Activated CD4-positive, CD25-positive, alpha-beta regulatory T cell treated with anti-CD3 and anti-CD28 coated beads, Interleukin-2, amount 50 U/mL, for 72 hours (primary cell): Measurements from ENCODE around the gene UST.
"Not testable (repeated sequence)": the region's sequence is repeated elsewhere in the genome, so short reads cannot be mapped to it uniquely, and the experiment has no call there.

Source experiments
- DNase-seq: peaks from one replicate; pipeline ENCODE4 v3.0.0; 2021

Gene UST

DNA sequence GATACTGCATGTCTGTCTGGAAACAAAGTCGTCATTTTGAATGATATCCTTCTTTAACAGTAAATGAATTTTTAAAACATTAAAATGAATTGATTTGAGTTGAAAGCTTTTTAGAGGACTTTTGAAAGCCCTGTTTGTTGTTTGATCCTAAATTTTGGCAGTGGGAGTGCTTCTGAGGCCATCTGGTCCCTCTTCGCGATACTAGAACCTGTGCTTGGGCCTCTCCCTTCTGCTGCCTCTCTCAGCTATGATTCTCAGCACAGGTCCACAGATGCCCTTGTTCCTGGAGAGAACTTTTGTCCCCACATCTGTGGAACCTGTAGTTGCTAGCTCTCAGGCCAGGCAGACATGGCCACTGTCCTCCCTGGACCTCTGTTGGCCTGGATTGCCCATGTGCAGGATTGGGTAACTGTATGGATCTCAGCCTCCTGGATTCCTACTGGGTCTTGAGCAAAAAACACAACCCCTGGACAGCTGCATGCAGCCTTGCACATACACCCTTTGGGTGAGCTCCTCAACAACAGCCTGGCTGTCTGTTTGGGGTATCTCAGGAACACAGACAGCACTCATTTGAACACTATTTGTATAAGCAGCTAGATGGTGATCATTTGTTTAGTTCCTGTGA, 21.9 kb downstream of the UST start:
- DNase-seq: no peak

DNA sequence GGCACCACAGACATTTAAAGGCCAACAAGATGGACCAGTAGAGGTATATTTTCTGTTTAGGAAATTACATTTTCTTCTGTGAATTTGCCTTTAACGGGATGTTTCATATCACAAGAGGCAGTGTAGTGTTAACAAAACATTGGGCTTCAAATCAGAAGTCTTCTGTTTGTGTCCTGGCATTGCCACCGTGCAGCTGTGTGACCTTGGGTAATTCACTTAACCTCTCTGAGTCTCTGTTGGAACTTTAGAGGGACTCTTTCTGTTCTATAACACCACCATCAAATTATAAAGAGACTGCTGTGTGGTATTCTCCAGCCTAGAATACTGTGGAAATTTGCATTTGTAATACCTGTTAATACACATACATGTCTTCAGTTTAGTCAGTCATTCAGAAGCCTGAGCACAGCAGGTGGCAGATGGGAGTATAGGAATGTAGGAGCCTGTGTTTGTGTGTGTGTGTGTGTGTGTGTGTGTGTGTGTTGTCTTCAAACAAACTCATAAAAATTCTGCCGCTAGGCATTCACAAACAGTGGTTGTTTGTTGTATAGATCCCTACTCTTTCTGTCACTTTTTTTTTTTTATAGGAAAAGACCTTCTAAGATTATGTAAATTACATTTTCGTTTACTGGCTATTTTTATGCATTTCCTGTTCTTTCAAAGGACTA, 22.6 kb downstream of the UST start:
- no peak for DNase-seq

DNA sequence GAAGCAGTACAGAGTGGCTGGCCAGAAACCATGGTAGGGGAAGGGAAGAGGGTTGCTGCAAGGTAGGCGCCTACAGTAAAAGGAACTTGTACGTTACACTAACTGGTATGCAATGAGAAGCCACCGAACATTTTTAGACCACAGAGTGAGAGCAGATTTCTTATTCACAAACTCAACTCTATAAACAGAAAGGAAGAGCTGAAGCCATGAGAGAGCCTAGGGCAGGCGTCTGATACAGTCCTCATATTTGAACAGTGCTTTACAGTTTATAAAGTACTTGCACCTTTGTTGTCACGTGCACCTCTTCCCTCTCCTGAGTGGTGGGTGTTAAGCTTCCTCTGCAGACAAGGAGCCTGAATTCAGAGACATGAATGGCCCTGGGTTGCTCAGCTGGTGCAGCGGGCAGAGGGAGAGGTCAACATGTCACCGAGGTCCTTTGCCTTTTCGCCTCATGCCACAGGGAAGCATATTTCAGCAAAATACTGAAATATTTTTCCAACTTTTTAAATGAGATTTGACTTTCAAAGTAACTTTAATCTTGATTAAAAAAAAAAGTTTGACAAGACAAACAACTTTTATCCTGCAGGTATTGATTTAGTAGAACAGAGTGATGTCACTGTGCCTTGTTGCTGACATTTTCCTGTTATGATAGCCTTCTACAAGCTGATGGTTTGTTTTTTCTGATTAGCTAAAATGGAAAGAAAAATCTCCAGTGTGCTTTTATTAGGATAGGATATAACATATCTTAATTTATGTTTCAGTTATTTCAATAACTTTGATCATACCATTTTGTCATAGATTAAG, 23.8 kb downstream of the UST start:
- DNase-seq: no peak

DNA sequence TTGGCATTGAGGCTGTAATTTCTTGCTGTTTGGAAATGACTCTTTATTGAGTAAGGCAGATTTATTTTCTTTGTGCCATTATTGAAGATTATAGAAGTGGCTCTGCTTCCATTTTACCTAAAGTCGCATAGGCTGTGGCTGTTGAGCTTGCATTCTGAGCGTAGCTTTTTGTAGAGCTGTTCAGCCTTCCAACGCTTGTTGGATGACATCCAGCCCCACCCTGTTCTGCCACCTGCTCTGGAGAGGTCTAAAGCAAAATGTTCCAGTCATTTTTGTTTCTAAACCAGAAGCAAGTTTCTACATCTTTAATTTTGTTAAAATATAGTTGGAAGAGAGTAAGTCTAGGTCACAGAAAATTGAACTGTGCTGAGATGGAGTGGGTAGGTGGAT, 24.4 kb downstream of the UST start:
- no peak for DNase-seq

DNA sequence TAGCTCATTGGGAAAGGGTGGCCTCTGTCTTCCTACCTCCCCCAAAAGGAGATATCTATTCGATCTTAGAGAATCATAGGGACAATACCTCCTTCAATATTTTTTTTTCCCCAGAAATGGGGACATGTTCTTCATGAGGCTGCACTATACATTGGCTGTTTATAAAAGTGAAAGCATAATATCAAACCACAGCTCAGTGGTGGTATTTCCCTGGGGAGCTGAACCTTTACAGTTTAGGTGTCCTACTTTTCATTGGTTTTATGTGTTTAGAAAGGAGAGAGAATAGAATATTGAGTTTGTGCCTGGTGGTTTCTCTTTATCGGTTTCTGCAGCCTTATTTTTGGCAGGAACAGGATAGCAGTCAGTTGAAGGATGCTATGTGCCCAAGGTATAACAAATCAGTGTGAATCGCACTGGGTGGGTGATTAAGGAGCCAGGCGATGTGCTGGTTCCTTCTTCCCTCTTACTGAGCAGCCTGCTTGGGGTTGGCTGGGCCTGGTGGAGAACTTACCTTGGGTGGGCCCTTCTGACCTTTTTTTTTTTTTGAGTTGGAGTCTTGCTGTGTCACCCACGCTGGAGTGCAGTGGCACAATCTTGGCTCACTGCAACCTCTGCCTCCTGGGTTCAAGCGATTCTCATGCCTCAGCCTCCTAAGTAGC, 25.2 kb downstream of the UST start:
- DNase-seq: no peak

GRCh38 chr6:148775161-148775560, 28.3 kb downstream of the UST start:
- DNase-seq: no peak

DNA sequence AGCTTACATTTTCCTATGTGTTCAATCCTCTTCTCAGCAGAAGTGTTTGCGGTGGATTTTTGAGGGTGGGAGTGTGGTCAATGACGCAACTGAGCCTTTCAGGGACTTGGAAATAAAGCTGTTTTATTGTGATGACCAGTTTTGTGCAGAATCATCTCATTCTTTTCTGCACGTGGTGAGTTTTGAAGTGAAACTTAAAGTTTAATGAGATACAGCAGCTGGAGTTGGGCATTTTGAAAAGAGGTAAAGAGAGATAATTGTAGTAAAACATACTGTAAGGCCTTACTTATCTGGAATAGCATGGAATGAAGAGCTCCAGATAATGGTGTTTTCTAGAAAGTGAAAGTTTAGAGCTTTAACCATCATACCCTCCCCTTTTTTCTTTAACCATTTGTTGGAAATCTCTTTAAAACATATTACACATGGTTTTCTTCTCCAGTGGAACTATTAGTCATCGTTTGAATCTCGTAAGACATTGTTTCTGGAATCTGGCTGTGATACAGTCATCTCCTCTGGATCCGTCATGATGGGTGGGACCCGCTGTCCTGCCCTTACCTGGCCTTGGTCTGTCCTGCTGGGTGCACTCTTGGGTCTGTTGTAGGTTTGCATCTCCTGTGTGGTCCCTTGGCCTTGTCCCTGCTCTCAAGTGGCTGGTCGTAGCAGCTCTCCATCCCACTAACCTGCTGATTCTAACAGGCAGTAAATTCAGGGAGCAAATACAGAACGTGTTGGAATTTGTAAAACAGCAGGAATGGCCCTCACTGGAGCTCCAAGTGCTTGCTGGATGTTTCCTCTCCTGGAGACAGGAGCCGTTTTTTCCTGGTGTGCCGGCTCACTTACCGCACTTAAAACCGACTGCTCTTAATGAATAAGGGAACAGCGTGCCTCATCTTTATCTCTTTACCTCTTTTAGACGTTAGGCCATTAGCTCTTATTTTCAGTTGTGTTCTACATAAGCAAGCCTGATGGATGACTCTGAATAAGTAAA, 29.8 kb downstream of the UST start:
- DNase-seq: no peak

GRCh38 chr6:148779142-148779562, 32.3 kb downstream of the UST start:
- DNase-seq: no peak

- not testable (repeated sequence) for DNase-seq
Observed at GRCh38 chr6:148780423-148780822, 33.6 kb downstream of the UST start.

DNA sequence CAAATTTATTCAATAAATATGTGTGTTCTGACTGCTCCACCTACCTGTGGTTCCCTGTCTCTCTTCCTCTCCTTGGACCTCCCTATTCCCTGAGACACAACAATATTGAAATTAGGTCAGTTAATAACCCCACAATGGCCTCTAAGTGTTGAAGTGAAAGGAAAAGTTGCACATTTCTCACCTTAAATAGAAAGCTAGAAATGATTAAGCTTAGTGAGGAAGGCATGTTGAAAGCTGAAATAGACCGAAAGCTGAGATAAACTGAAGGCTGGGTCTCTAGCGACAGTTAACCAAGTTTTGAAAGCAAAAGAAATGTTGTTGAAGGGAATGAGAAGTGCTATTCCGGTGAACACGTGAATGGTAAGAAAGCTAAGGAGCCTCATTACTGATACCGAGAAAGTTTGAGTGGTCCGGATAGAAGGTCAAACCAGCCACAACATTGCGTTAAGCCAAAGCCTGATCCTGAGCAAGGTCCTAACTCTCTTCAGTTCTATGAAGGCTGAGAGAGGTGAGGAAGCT, 34.1 kb downstream of the UST start:
- DNase-seq: no peak

DNA sequence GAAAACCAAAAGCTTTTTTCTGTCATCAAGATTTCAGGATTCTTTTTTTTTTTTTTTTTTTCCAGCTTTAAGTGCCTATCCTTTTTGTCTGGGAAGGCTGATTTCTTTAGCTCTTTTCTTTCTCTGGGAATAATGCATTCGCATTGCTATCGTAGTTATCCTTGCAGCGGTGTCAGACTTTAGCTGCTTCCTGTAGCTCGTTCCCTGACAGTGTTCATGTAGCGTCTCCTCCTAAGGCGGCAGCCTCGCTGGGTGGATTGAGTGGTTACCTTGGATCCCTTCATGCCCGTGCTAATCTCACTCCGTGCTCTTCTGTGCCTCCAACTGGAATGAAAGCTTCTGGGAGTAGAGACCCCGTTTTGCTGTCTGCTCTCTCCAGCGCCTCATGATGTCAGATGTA, 43.1 kb downstream of the UST start:
- DNase-seq: no peak

DNA sequence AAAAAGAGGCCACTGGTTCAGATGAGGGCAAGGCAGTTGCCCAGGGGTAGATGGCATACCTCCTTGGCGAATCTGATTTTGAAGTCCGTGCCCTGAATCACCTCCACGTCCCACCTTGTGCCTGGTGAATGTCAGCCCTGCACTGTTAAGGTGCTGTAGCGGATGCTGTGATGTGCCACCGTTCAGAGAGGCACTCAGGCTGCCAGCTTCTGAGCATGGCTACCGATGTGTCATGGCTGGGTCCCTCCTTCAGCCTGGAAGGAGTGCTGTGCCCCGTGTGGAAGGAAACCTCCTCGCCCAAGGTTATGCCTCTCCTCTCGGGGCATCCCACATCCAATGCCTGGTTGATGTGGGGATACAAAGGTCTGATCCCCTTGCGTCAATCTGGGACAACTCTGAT, 43.6 kb downstream of the UST start:
- no peak for DNase-seq

GRCh38 chr6:148790817-148791216, 44.0 kb downstream of the UST start:
- no peak for DNase-seq

DNA sequence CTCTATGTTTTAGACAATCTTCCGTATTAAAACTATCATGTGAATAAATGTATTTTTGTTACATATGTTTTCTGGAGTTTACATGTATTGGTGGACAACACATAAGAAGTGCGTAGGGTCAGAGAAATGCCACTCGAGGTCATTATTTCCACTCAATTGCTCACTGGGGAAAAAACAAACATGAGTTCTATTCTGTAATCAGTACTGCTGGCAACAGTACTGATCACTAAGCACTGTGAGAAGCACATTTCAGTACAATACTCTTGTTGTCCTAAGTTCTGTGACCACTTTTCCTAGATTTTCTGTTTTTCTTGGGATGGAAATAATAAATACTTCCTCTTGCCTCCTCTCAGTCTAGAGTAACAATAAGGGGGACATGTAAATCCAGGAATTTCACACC, 44.5 kb downstream of the UST start:
- no peak for DNase-seq

DNA sequence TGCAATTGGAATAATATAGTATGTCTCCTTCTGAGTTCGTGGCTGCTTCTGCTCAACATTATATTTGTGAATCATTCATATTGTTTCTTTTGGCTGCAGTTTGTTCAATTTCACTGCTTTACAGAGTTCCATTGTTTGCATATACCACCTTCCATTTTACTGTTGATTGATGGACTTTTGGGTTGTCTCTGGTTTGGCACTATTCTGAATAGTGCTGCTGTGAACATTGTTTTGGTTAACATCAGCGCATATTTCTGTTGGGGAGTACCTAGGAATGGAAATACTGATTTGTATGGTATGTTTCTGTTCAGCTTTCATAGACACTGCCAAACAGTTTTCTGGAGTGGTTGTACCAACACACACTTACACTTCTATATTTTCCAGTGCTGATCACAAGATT, 46.9 kb downstream of the UST start:
- DNase-seq: no peak

DNA sequence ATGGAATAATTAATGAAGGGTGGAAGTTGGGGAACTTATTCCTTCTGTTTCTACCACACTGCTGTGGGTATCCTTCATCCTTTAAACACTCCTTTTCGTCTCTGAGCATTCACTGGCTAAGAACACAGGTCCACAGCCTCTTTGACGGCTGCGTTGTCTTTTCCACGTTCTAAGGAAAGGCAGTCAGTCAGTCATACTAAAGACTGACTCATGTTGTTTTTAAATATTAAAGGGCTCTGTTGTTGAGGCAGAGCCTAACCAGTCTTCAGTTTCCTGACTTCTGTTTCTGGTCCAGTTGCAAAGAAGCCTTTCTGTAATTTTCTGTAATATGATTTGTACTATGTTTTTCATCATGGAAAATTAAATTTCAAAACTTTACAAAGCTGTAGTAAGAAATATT, 48.0 kb downstream of the UST start:
- no peak for DNase-seq

DNA sequence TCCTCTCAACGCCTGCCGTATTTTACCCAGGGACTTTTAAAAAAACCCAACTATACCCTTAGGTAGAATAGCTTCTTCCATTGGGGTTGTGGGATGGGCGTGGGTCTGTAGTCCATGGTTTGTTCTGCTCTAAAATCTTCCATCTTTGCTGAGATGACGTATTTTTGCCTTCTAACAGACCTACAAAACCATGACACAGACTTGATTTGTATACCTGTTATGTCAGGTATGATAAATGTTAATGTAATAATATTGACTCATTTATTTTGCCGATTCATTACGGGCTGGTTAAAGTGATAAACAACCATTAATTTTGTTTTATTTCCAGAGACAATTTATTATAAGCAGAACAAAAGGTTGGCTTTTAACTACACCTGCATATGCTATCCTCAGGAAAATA, 48.7 kb downstream of the UST start:
- DNase-seq: no peak

- no peak for DNase-seq
Observed at GRCh38 chr6:148799647-148800046, 52.8 kb downstream of the UST start.

- no peak for DNase-seq
Observed at GRCh38 chr6:148800536-148800935, 53.7 kb downstream of the UST start.

DNA sequence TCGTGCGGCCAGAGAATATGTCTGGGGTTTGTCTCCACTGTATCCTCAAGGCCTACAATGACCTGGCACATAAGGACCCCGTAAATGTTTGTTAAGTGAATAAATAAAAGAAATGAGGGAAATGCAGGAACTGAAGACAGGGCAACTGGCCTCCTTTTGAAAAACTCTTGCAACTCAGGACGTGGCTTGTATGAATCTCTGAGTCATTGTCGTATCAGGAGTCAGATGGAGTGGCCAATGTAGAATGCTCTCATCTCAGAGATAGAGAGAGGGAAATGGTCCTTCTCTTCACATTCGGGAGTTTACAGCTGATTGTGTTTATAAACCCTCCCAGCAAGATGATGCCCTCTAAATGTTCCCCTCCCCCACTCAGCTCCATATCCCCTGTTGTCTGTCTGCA, 57.1 kb downstream of the UST start:
- DNase-seq: no peak

DNA sequence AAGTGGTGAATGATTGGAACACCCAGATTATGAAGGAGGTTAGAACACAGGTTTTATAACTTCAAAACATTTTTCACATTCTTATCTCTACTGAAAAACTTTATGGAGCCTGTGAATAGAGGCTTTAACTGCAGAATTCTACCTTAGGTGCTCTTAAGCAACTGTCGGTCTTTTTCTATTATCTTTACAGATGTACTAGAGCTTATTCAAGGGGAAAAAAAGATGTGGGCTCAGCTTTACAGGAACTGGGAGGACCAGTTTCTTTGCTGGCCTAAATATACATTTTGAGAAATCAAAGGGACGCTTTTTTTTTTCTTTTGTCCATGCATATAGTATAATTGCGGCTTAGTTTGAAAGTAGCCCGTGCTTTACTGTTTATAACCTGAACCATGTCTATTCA, 58.9 kb downstream of the UST start:
- no peak for DNase-seq

- no peak for DNase-seq
Observed at GRCh38 chr6:148807784-148808183, 61.0 kb downstream of the UST start.
